ENCODE data around the gene GCM1.

GCM1 gene

GRCh38 chr6:53104916-53105315 lies 43.7 kb downstream of the GCM1 start:
- DNase-seq (ENCODE audit: low spot score): no peak

- DNase-seq (ENCODE audit: low spot score): peak; percentile 32
Measured at GRCh38 chr6:53103993-53104675, 44.5 kb downstream of the GCM1 start.

GRCh38 chr6:53101006-53101405 lies 47.6 kb downstream of the GCM1 start:
- no peak for DNase-seq (ENCODE audit: low spot score)

- no peak for DNase-seq (ENCODE audit: low spot score)
Measured at GRCh38 chr6:53100561-53100960, 48.1 kb downstream of the GCM1 start.

- no peak for DNase-seq (ENCODE audit: low spot score)
Measured at GRCh38 chr6:53095716-53096115, 52.9 kb downstream of the GCM1 start.

GRCh38 chr6:53095270-53095669 lies 53.4 kb downstream of the GCM1 start:
- no peak for DNase-seq (ENCODE audit: low spot score)

- DNase-seq (ENCODE audit: low spot score): peak; percentile 49
Measured at GRCh38 chr6:53090576-53090975, 58.1 kb downstream of the GCM1 start.

- no peak for DNase-seq (ENCODE audit: low spot score)
Measured at GRCh38 chr6:53089948-53090347, 58.7 kb downstream of the GCM1 start.

- DNase-seq (ENCODE audit: low spot score): no peak
Measured at GRCh38 chr6:53086302-53086701, 62.3 kb downstream of the GCM1 start.

- DNase-seq (ENCODE audit: low spot score): no peak
Measured at GRCh38 chr6:53080813-53081212, 67.8 kb downstream of the GCM1 start.

Data from RKO (cell line).